OCI-LY3 (cell line): ENCODE data around the gene UNC13C.

Experiments used
- CTCF ChIP-seq: fragments of 200-600, 300-600 bp; sonication (generic); IDR thresholded peaks from 2 replicates; pipeline ENCODE4 v1.5.1; 2014; ENCODE audit warnings: antibody characterized with exemption, low read length, low read depth
- EZH2phosphoT487 ChIP-seq: fragments of 200-600 bp; shearing (Covaris generic); IDR thresholded peaks from 2 replicates; pipeline ENCODE4 v1.6.1; 2018; ENCODE audit warnings: antibody characterized with exemption, mixed run types, low read depth

GRCh38 chr15:54119051-54119450, 140.8 kb downstream of the UNC13C start:
- TF ChIP-seq CTCF (no peak), EZH2phosphoT487 (no peak)
